Measurements from ENCODE around the gene CLCF1. TPM values are rescaled to one million over a fixed set of nuclear protein-coding genes. Genes with fewer than 3 reads are reported as not detected.
A peak's percentile ranks its signal among the peaks of the same experiment; 100 is the strongest.

Gene CLCF1
- 1.4 TPM for total RNA-seq

DNA sequence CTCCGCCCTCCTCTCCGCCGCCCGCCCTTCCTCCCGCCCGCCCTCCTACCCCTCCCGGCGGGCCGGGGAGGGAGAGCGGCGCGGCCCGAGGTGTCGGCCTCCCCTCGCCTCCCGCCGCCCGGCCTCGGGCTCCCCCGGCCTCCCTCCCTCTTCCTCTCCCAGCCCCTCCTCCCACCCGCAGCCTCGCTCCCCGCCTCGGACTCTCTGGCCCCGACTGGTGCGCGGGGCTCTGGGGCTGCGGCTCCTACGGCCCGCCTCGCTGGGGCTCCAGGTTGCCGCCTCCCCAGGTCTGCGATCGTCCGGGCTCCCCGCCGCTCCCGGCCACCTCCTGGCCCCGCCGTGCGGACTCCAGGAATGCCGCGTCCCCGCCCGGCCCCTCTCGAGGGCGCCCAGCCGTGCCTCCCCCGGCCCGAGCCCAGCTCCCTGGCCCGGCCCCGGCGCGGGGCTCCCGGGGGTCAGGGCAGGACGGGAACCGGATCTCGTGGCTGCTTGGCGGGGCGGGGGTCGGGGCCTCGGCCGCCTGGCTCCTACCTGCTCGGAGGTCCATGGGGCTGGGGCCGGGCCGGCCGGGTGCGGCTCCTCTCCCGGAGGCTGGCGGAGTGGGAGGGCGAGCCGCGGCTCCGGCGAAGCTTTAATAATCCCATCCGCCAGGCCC is at the start of gene CLCF1:
TSS of gene CLCF1 (minus strand) at position 606 of the 655 bp plus-strand sequence. CDS start at position 547, 59 bp downstream.
- no peak for DNase-seq (ENCODE audit: low spot score)

DNA sequence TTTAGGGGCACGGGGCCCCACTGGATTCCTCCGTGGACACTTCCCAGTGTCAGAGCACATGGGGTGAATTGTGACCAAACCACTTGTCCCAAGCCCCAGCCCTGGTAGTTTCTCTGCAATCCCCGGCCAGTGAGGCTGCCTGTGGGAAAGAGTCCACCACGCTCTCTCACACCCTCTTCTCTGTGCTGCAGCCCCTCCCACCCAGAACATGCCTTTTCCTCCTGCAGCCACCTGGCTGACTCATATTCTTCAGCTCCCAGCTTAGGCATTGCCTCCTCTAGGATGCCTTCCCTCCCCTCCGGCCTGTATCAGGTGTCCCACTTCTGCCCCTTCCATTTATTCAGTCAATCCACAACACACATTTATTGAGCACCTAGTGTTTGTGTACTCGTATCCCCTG is 49.5 kb upstream of the CLCF1 start:
- DNase-seq (ENCODE audit: low spot score), result no peak

DNA sequence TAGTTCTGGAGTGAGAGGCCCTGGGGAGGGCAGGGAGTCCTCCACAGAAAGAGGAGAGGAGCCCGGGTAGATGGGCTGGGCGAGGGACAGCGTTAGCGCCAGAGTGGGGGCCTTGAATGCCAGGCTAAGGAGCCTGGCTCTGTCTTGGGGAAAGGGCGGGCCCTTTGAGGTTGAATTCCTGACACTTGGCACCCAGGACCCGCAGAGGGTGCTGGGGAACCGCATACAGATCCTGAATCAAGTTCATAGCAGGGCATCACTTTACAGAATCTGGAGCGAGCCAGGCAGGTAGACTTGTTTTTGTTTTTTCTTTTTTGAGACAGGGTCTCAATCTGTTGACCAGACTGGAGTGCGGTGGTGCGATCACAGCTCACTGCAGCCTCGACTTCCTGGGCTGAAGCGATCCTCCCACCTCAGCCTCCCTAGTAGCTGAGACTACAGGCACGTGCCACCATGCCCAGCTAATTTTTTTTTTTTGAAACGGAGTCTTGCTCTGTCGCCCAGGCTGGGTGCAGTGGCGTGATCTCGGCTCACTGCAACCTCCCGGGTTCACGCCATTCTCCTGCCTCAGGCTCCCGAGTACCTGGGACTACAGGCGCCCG is 48.1 kb upstream of the CLCF1 start:
- no peak for DNase-seq (ENCODE audit: low spot score)

DNA sequence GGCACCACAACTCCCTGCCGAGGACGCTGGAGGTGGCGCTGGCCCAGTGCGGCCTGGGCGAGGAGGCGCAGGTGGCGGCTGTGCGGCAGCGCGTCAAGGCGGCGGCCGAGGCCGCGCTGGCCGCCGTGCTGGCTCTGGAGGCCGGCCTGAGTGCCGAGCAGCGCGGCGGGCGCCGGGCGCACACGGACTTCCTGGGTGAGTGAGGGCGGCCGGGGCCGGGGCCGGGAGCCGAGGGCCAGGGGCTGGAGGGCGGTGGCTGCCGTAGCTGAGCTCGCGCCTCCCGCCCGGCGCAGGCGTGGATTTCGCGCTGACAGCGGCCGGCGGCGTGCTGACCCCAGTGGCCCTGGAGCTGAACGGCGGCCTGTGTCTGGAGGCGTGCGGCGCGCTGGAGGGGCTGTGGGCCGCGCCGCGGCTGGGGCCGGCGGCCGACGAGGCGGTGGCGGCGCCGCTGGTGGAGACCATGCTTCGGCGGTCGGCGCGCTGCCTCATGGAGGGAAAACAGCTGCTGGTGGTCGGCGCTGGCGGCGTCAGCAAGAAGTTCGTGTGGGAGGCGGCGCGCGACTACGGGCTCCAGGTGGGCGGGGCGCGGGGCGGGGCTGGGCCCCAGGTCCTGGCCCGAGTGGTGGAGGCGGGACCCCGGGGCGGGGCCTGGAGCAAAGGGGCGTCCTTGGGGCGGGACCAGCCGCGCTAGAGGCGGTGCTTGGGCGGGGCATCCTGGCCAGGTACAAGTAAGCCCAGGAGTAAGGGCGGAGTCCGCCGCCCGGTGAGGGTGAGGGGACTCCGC is 47.4 kb upstream of the CLCF1 start:
- DNase-seq (ENCODE audit: low spot score), result peak; percentile 97

DNA sequence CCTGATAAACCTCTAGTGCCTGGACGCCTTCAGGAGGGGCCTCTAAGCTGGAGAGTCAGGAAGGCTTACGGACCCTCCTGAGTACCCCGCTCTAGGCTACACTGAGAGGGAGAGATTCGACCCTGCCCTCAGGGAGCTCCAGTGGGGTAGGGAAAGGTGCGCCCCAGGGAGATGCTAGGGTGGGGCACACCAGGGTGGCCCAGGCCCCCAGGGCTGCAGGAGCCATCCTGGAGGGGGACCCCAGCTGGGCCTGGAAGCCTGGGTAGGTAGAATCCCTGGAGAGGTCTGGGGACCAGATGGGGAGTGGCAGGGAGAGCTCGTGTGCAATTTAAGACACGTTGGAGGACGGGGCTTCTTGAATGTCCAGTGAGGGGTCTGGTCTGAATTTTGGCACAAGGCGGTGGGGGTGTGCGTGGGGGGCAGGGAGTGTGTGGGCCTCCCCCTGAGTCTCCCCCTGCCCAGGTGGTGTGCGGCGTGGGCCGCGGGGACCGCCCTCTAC is 46.8 kb upstream of the CLCF1 start:
- no peak for DNase-seq (ENCODE audit: low spot score)

DNA sequence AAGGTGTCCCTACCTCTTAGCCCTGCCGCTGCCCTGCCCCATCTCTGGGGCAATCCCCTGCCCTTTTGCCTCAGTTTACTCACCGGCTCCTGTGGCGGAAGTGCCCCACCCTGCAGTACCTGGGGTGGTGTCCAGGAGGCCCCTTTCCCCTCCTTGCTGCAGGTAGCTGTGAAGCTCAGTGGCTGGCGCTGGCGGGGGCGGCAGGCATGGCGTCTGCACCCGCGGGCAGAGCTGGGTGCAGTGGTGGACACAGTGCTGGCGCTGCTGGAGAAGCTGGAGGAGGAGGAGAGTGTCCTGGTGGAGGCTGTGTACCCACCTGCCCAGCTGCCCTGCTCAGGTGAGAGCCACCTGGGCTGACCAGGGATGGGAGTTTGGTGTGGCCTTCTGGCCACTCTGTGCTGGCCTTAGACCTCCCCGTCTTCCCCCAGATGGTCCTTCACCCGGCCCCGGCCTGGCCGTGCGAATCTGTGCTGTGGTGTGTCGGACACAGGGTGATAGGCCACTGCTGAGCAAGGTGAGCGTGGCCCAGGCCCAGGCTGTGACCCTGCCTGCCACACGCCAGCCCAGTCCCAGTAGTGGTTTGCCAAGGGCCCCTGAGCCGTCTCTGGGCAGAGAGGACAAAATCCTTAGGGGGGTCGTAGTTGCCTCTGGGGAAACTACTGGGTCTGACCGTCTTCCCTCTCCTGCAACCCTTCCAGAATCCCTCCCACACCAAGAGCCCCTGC is 46.1 kb upstream of the CLCF1 start:
- no peak for DNase-seq (ENCODE audit: low spot score)

DNA sequence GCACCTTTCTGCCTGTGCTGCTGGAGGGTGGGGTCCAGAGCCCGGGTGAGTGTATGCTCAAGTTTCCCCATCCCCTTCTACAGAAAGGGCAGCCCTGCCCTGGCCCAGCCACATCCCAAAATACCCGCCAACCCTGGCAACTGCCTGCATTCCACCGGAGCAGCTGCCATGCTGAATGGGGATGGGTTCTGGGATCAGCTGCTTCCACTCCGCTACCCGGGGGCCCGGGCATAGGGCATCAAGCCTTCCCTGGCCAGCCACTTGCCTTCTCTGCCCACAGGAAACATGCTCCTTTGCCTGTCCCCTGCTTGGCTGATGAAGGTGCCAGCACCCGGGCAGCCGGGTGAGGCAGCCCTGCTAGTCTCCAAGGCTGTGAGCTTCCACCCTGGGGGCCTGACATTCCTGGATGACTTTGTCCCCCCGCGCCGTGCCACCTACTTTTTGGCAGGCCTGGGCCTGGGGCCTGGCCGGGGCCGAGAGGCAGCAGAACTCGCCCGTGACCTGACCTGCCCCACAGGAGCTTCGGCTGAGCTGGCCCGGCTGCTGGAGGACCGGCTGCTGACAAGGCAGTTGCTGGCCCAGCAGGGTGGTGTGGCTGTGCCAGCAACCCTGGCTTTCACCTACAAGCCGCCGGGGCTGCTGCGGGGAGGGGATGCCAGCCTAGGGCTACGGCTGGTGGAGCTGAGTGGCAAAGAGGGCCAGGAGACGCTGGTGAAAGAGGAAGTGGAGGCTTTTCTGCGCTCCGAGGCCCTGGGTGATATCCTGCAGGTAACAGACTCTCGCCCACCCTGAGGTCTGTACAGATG is 45.3 kb upstream of the CLCF1 start:
- DNase-seq (ENCODE audit: low spot score), result no peak

DNA sequence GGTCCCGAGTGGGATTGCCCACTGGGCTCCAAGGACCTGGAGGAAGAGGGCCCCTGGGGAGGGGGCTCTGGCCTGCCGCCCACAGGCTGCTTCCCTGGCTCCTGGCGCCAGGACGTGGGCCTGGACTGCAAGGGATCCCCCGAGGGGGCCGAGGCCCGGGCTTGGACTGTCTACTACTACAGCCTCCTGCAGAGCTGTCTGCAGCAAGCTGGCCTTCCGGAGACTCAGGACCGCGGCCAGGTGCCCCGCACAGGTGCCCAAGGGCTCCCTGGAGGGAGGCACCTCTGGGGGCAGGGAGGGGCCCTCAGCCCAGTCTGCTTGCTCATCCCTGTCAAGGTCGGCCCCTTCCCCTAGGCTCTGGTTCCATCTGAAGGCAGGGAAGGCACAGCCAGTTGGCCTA is 44.0 kb upstream of the CLCF1 start:
- DNase-seq (ENCODE audit: low spot score), result no peak

DNA sequence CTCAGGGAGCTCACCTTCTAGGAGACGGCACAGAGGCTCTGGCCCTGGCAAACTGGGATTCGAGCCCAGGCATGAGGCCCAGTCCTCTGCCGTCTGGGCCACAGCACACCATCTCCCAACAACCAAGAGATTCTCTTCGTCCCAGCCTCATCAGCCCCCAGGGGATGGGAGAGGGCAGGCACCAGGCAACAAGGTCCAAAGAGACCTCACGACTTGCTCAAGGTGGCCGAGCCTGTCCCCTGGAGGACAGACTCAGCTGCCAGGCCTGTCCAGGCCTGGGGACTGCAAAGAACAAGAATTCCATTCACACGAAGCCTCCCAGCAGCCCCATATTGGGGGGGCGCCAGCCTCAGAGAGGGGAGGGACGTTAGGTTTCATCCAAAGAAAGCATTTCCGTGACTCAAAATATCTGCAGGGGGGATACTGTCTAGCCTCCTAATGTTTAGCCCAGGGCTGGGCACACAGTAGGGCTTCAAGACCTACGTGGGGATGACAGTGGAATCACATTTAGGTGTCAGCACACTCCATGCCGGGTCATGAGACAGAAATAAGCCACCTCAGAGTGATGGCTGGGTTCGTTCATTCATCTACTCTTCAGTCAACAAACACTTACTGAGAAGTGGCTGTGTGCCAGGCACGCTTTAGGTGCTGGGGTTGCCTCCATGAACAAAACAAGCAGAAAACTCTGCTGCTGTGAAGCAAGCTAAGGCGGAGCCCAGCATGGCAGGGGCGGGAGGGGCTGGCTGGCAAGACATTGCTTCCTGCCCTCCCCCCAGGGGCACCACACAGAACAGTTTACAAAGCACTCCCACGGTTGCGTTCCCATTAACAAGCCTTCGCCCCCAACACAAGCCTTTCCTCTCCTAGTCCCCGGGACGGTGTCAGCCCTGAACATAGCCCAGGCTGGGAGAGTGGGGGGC is 43.3 kb upstream of the CLCF1 start:
- DNase-seq (ENCODE audit: low spot score), result no peak

DNA sequence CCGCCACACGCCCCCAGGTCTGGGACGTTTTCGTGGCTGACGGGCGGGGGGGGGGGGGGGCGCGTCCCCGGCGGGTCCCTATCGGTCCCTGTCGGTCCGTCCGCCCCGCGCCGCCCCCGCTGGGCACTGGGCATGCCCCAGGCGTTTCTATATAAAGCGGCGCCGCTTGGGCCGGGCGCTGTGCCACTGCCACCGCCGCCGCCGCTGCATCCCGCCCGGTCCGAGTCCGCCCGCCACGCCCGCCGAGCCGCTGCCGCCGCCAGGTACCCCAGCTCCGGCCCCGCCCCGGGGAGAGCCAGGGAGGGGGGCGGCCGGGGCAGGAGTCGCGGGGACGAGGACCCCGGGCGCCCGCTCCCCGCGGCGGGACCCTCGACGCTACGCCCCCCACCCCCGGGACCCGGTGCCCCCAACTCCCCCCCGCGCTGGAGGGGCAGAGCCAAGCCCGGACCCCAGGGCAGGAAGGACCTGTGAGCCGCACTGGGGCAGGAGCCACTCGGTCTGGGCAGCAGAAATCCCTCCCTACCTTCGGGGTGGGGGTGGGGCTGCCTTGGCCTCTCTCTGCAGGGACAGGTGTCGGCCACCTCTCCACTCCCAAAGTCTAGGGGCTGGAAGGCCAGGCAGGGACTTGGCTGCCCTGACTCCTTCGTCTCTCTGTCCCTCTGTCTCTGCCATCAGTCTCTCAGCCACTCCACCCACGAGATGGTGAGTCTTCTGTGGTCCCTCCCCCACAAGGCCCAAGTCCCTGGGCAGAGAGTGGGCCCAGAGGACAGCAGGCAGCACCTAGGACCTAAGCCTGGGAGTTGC is 42.3 kb upstream of the CLCF1 start, which contains the start of gene CARNS1:
TSS of gene CARNS1 (plus strand) at position 178 of the 804 bp plus-strand sequence. CDS start at position 700, 522 bp downstream.
- DNase-seq (ENCODE audit: low spot score), result no peak

DNA sequence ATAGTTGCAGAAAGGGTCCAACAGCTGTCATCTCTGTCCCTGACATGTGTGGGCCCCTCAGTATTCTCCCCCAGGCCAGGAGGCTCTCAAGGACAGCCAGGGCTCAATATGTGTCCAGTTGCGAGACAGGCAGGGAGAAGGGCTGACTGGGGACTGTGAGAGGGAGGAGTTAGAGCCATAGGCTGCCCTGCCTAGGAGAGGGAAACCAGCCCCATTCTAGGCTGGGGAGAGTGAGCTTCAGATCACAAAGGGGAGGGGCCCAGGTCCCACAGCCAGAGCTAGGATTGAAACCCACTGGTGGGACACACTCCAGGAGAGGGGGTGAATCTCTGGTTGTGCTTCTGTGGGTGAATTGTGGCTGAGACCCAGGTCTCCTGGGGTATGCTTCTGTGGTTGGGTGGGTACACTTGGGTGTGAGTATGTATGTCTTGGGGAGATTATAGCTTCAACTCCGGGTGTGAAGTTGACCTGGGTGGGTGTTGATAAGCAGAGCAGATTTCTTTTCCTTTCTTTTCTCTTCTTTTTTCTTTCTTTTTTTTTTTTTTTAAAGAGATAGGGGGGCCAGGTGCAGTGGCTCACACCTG is 40.0 kb upstream of the CLCF1 start:
- DNase-seq (ENCODE audit: low spot score), result no peak

DNA sequence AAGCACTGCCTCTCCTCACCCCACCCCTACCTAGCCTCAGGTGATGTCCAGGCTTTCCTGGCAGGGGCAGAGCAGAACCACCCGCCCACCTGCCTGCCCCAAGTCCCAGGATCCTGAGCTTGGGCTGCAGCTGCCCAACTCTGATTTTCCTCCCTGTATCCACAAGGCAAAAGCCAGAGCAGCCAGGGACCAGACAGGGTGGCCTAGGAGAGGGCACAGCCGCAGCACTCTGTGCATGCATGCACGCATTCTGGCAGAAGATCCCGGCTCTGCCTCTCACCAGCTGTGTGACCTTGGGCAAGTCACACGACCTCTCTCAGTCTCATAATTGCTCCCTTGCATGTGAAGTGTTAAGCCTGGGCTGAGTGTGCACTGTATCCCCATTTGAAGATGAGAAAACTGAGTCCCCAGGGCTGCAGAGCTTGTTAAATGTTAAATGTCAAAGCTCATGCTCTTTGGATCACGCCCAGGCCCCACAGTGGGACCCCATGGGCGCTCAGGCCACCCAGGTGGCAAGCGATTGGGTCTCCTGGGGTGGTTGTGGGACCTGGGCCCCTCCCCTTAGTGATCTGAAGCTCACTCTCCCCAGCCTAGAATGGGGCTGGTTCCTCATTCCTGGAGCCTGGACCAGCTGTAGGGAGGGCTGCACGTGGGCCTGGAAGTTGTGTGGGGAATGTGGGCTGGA is 39.2 kb upstream of the CLCF1 start:
- no peak for DNase-seq (ENCODE audit: low spot score)

DNA sequence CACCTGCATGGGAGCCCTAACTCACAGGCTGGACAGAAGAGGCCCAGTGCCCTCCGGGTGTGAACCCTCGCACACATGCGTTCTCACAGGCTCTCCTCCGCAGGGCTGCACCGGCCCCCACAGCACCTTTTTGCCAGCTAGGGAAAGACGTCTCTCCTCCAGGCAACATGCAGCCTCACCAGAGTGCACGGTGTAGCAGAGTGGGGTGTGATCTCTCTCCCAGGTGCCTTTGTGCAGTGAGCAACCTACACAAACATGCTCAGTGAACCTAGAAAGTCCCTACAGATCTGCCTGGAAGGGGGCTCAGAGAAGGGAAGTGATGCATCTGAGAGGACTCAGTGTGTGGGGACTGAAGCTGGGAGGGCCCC is 38.4 kb upstream of the CLCF1 start:
- DNase-seq (ENCODE audit: low spot score), result no peak

DNA sequence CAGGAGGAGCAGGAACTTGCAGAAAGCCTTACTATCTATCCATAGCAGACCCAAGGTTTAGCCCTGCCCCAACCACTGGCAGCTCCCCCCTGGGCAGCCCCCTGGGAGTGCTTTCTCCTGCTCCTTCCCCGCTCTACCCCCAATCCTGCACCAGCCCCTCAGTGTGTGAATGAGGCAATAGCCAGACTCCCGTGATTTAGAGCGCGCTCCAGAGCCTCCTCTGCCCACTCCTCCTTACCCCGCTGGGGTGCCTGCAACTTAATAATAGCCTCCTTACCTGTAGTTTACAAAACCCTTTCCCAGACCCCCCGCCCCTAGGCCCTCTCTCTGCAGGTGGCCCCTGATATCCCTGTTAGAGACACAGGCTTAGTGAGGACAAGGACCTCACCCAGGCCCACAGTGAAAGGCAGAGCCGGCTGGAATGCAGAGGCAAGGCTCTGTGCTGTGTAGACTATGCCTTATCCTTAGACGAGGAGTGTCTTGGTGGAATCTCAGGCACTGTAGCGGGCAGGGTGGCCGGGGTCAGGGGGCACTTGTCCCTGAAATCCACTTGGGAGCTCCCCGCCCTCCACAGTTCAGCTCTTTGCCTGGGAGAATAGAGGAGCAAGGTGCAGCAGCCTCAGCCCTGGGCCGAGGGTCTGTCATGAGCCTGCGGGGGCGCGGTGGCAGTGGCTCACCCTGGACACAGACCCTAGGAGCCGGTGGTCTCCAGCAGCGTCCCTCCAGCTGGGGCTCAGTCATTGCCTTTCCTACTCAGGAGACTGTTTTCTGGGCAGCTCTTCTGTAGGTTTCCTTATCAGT is 37.8 kb upstream of the CLCF1 start:
- no peak for DNase-seq (ENCODE audit: low spot score)

DNA sequence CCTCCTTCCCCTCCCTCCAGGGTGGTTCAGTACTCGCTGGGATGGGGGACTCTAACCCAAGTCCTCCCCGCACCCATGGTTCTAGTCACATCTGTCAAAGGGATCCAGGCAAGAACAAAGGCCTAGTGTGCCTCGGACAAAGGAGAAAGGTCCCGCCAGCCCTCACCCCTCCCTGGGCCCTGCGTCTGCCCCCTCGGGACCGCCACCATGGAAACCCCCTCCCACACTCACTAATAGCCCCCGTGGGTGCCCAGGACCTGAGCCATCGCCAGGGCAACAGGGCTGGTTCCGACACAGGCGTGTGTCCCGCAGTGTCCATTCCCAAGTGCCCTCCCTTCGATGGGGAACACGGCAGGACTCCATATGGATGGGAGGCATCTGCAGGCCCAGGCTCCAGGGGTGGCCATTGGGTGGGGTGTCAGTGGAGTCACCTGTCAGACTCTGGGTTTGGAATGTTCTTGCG is 37.0 kb upstream of the CLCF1 start:
- DNase-seq (ENCODE audit: low spot score), result no peak

DNA sequence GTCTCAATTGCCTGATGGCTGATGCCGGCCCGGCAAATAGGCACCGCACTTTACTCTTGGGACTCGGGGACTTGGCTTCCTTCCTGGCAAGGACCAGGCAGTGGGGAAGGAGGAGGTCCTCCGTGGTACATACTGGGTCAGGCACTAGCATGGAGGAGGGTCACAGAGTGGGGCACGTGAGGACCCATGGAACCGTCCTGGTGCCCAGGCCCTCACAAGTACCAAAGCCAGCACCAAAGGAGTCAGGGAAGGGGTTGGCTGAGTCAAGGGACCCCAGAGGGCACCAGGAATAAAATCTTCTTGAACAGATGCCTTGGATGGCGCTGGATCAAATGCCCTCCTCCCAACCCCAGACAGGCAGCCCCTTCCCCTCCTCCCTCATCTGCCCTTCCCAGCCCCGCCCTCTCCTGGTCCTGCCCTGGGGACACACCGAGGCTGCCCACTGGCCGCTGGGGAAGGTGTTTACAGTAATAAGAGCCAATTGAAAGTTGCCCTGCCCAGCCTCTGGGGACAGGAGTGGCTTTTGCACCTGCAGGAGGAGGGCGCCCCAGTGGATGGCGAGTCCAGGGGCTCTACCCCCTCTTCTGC is 36.5 kb upstream of the CLCF1 start:
- no peak for DNase-seq (ENCODE audit: low spot score)

DNA sequence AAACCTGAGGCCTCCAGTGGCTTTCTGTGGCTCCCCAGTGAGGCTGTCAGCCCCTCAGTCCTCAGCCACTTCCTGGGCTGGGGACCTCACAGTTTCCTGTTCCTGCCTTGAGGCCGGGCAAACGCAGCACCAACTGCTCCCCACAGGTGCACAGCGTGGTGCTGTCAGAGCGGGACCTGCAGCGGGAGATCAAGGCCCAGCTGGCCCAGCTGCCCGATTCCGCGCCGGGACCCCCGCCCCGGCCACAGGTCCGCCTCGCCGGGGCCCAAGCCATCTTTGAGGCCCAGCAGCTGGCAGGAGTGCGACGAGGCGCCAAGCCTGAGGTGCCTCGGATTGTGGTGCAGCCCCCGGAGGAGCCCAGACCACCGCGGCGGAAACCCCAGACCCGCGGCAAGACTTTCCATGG is 35.9 kb upstream of the CLCF1 start:
- DNase-seq (ENCODE audit: low spot score), result no peak
